Activated CD8-positive, alpha-beta T cell treated with anti-CD3 and anti-CD28 coated beads for 36 hours (primary cell): ENCODE data around the gene CTNNA1. TPM values are rescaled to one million over a fixed set of nuclear protein-coding genes. Genes with fewer than 3 reads are reported as not detected.

ENCODE experiments used
- ATAC-seq: fragments of 200-7000 bp; cut with Tn5 transposase; one replicate; pipeline ENCODE4 v1.10.0; 2021; ENCODE audit warnings: mild to moderate bottlenecking, moderate library complexity
- CTCF ChIA-PET: fragments of 350-600 bp; sonication (Branson Sonifier 250); formaldehyde crosslinking; loops from one replicate; lab custom pipeline; 2021; ENCODE audit warnings: antibody characterized with exemption; lab: Charles Lee
- POLR2A ChIA-PET: fragments of 350-600 bp; sonication (Branson Sonifier 250); formaldehyde crosslinking; loops from one replicate; lab custom pipeline; 2021; ENCODE audit warnings: antibody characterized with exemption; lab: Charles Lee
- DNase-seq: peaks from one replicate; pipeline ENCODE4 v3.0.0-alpha.2; 2020
- H3K27ac Mint-ChIP-seq: one replicate; pipeline ENCODE4 v1.8.0; 2021; ENCODE audit warnings: mild to moderate bottlenecking, mixed read lengths
- H3K27me3 Mint-ChIP-seq: one replicate; pipeline ENCODE4 v1.8.0; 2021; ENCODE audit warnings: mixed read lengths
- H3K36me3 Mint-ChIP-seq: one replicate; pipeline ENCODE4 v1.8.0; 2021; ENCODE audit warnings: low read depth, mixed read lengths
- H3K4me1 Mint-ChIP-seq: one replicate; pipeline ENCODE4 v1.8.0; 2021; ENCODE audit warnings: low read depth, mixed read lengths
- H3K4me3 Mint-ChIP-seq: one replicate; pipeline ENCODE4 v1.8.0; 2021; ENCODE audit warnings: mild to moderate bottlenecking, moderate library complexity, mixed read lengths
- H3K9me3 Mint-ChIP-seq: one replicate; pipeline ENCODE4 v1.8.0; 2021; ENCODE audit warnings: mixed read lengths
- intact Hi-C: fragments of 100-400 bp; cut with micrococcal nuclease; formaldehyde crosslinking; loops from one replicate; pipeline ENCODE4 v1.10.0; 2022
- total RNA-seq, 2 experiments: library from RNA; stranded (reverse); gene quantifications; one replicate each; pipeline ENCODE4 v1.2.3, GENCODE V29; 2021
- TF ChIP-seq, protein P1 (sequence below): fragments of 200-600 bp; IDR thresholded peaks from one replicate; pipeline ENCODE4 v1.8.0; 2022; ENCODE audit warnings: antibody characterized with exemption, mild to moderate bottlenecking

CTNNA1 gene
- total RNA-seq, 2 experiments from 2014 or later, result 77.3 to 85.6 TPM

DNA sequence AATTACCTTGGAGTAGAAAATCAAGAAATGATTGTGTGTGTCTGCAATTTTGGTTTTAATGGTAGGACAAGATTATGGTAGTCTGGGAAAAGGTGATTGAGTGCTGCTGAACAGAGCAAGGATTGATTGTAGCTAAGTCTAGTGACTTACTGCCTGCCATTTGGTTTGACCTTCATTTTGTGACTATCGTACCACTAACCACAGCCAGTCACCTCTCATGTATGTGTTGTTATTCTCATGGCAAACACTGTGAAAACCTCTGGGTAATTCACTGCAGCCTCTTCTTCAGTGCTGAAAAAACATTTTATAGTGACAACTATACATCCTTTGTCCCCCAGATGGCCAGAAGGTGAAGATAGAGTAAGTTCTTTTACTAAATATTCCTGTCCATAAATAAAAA lies 37.5 kb downstream of the CTNNA1 start:
- no peak overlapping the region for H3K4me3 Mint-ChIP-seq
- ChIA-PET CTCF (interaction anchor here (0.8 to 4.6 kb wide), 15 partner anchors 9 to 478 kb away, joined by 3 to 45 read pairs (median 6); no protein-coding TSS in a partner anchor), POLR2A (no interaction called here)
- H3K27me3 Mint-ChIP-seq, result peaks cover 58% of the 10 kb centered on the region
- no peaks in the 10 kb centered on the region for H3K36me3 Mint-ChIP-seq
- H3K27ac Mint-ChIP-seq, result no peak overlapping the region
- peaks cover 30% of the 10 kb centered on the region for H3K4me1 Mint-ChIP-seq
- no peaks in the 10 kb centered on the region for H3K9me3 Mint-ChIP-seq
- DNase-seq, result peak; percentile 22
- TF ChIP-seq, protein P1, sequence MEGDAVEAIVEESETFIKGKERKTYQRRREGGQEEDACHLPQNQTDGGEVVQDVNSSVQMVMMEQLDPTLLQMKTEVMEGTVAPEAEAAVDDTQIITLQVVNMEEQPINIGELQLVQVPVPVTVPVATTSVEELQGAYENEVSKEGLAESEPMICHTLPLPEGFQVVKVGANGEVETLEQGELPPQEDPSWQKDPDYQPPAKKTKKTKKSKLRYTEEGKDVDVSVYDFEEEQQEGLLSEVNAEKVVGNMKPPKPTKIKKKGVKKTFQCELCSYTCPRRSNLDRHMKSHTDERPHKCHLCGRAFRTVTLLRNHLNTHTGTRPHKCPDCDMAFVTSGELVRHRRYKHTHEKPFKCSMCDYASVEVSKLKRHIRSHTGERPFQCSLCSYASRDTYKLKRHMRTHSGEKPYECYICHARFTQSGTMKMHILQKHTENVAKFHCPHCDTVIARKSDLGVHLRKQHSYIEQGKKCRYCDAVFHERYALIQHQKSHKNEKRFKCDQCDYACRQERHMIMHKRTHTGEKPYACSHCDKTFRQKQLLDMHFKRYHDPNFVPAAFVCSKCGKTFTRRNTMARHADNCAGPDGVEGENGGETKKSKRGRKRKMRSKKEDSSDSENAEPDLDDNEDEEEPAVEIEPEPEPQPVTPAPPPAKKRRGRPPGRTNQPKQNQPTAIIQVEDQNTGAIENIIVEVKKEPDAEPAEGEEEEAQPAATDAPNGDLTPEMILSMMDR, result no peak
- intact Hi-C loops, result no loop called here
- peak; percentile 74 for ATAC-seq

DNA sequence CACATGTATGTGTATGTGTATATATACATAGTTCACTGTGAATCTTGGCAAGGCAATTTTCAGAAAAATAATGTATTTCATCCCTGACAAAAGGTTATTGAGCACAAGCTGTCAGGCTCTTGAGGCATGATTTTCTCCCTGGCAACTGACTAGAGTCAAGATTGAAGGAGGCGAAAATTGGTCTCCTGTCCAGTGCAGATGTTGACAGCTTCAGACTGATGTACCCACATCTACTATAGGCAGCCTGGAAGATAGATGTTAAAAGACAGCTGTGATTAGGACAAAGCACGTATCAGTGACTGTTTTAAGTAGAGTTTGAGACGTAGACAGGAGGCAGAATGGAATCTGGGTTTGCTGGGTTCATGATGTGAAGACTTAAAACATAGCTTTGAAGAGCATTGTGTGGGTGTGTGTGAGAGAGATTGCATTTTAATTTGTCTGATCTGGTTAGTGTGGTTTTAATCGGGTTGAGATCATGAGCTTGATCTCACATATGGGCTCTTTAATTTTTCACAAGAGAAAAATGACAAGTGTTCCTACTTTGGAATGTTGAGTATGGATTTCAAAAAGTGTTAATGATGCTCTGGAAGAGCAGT lies 39.1 kb downstream of the CTNNA1 start:
- Mint-ChIP-seq H3K27me3 (peaks cover 62% of the 10 kb centered on the region), H3K9me3 (no peaks in the 10 kb centered on the region), H3K4me1 (peaks cover 30% of the 10 kb centered on the region), H3K27ac (no peak overlapping the region), H3K36me3 (no peaks in the 10 kb centered on the region), H3K4me3 (no peak overlapping the region)
- ATAC-seq (peak; percentile 58), DNase-seq (peak; percentile 24)
- CTCF ChIA-PET, result interaction anchor here (1.0 to 4.3 kb wide), 8 partner anchors 9 to 480 kb away, joined by 3 to 15 read pairs (median 5); no protein-coding TSS in a partner anchor
- POLR2A ChIA-PET, result interaction anchor here (1.2 kb wide), 1 partner anchor 213 kb away, joined by 4 read pairs; no protein-coding TSS in a partner anchor
- intact Hi-C loops, result no loop called here
- TF ChIP-seq, protein P1, result no peak

DNA sequence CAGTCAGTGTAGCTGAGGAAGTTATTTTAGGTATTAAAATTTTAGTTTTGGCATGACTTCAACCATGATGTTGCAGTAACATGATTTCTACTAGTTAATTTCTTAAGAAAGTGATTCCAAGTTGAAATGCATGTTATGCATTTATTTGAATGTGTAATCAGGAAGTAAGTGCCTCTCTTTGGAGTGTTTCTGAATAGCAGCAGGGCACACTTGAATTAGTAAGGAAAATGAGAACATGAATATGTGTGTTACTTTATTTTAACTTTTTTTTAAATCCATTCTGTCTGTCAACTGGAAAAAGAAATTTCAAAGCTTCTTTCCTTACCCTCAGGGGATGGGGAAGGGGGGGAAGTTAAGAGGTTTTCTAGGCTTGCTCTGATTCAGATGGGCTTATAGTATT lies 40.4 kb downstream of the CTNNA1 start:
- no peak for ATAC-seq
- TF ChIP-seq, protein P1, result no peak
- CTCF ChIA-PET, result interaction anchor here (0.6 to 4.3 kb wide), 5 partner anchors 11 to 214 kb away, joined by 3 to 15 read pairs (median 6); no protein-coding TSS in a partner anchor
- intact Hi-C loops, result no loop called here
- H3K9me3 Mint-ChIP-seq, result no peaks in the 10 kb centered on the region
- DNase-seq, result no peak
- POLR2A ChIA-PET, result interaction anchor here (0.6 to 0.7 kb wide), 2 partner anchors 8 to 87 kb away, joined by 3 to 4 read pairs; no protein-coding TSS in a partner anchor
- no peak overlapping the region for H3K4me3 Mint-ChIP-seq
- H3K4me1 Mint-ChIP-seq, result peaks cover 30% of the 10 kb centered on the region
- no peaks in the 10 kb centered on the region for H3K36me3 Mint-ChIP-seq
- H3K27ac Mint-ChIP-seq, result no peak overlapping the region
- H3K27me3 Mint-ChIP-seq, result peaks cover 60% of the 10 kb centered on the region

DNA sequence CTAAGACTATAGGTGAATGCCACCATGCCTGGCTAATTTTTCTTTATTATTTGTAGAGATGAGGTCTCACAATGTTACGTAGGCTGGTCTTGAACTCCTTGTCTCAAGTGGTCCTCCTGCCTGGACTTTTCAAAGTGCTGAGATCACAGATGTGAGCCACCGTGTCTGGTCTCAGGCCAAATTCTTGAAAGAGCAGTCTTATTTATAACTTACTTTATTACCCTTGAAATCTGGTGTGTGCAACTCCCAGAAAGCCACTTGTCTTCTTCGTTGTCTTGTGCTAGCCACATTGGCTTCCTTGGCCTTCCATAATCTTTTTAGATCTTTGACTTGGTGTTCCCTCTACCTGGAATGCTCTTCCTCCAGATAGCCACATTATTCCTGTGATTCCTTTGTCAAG lies 50.1 kb downstream of the CTNNA1 start:
- ChIA-PET POLR2A (no interaction called here), CTCF (no interaction called here)
- ATAC-seq (no peak), DNase-seq (no peak)
- peaks cover 22% of the 10 kb centered on the region for H3K27me3 Mint-ChIP-seq
- TF ChIP-seq, protein P1, result no peak
- peaks cover 5% of the 10 kb centered on the region for H3K36me3 Mint-ChIP-seq
- peaks cover 2% of the 10 kb centered on the region for H3K9me3 Mint-ChIP-seq
- H3K4me1 Mint-ChIP-seq, result peaks cover 7% of the 10 kb centered on the region
- no peak overlapping the region for H3K27ac Mint-ChIP-seq
- intact Hi-C loops, result no loop called here
- no peak overlapping the region for H3K4me3 Mint-ChIP-seq

DNA sequence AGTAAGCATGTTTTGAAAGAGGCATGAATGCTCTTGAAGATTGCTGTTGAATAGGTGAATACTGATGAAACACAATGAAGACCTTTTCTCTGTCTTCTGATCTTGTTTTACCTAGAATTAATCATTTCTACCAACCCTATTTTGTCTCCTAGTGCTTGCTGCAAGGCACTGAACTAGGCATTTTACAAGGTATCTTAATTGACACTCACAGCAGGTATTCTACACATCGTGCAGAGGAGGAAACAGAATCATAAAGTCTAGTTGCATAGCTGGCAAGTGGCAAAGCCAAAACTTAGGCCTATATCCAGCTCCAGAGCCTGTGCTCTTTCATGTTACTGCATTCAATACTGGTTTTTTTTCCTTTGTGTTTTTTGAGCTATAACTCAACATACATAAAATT lies 50.7 kb downstream of the CTNNA1 start:
- intact Hi-C loops, result no loop called here
- Mint-ChIP-seq H3K36me3 (peaks cover 5% of the 10 kb centered on the region), H3K9me3 (peaks cover 2% of the 10 kb centered on the region), H3K27me3 (peaks cover 19% of the 10 kb centered on the region), H3K27ac (no peak overlapping the region), H3K4me1 (peaks cover 7% of the 10 kb centered on the region), H3K4me3 (no peak overlapping the region)
- no peak for ATAC-seq
- TF ChIP-seq, protein P1, result no peak
- POLR2A ChIA-PET, result interaction anchor here (0.6 kb wide), 1 partner anchor 228 kb away, joined by 4 read pairs; no protein-coding TSS in a partner anchor
- CTCF ChIA-PET, result interaction anchor here (1.1 kb wide), 1 partner anchor 16 kb away, joined by 3 read pairs; no protein-coding TSS in a partner anchor
- no peak for DNase-seq
